Gastrocnemius medialis (tissue), 4 donors: Measurements from ENCODE around the gene LAMC2. TPM values are rescaled to one million over a fixed set of nuclear protein-coding genes. Genes with fewer than 3 reads are reported as not detected.
"Not testable (repeated sequence)": the region's sequence is repeated elsewhere in the genome, so short reads cannot be mapped to it uniquely, and the experiment has no call there.

Experiments used
- ATAC-seq, 2 donors: fragments of 150-250 bp; one replicate each; pipeline ENCODE4 v1.9.1; 2016
- DNase-seq, 2 donors: peaks; one replicate each; pipeline ENCODE4 v3.0.0-alpha.2; 2019
- H3K27ac ChIP-seq, 4 donors: fragments of 200-600 bp; sonication (generic); 1 replicate in 1 of 4; 2 replicates in 3 of 4; pipeline ENCODE4 v1.5.1; 2016 to 2018; ENCODE audit warnings: mild to moderate bottlenecking in 2 of 4, moderate library complexity in 1 of 4
- H3K27me3 ChIP-seq, 3 donors: fragments of 200-600 bp; sonication (generic) in 2 of 3; 1 replicate in 1 of 3; 2 replicates in 2 of 3; pipeline versions ENCODE4 v1.5.1 to v1.6.0; 2016 to 2019; ENCODE audit warnings: mild to moderate bottlenecking in 1 of 3, moderate library complexity in 1 of 3
- H3K36me3 ChIP-seq, 2 donors: fragments of 200-600 bp; sonication (generic) in 1 of 2; one replicate each; pipeline ENCODE4 v1.5.1; 2017 to 2018
- H3K4me1 ChIP-seq, 2 donors: fragments of 200-600 bp; sonication (generic) in 1 of 2; one replicate each; pipeline ENCODE4 v1.5.1; 2016 to 2017; ENCODE audit warnings: mild to moderate bottlenecking in 2 of 2
- H3K4me3 ChIP-seq, 4 donors: fragments of 200-600 bp; sonication (generic) in 3 of 4; 1 replicate in 1 of 4; 2 replicates in 3 of 4; pipeline ENCODE4 v1.5.1; 2016 to 2019; ENCODE audit warnings: mild to moderate bottlenecking in 2 of 4
- H3K9me3 ChIP-seq, 3 donors: fragments of 200-600 bp; sonication (generic) in 2 of 3; 1 replicate in 1 of 3; 2 replicates in 2 of 3; pipeline ENCODE4 v1.5.1; 2016 to 2019
- CTCF ChIP-seq, 5 experiments: fragments of 450-650 bp in 3 of 5; fragments of 200-600 bp in 2 of 5; sonication (generic) in 2 of 5; IDR thresholded peaks in 4 of 5; conservative IDR thresholded peaks in 1 of 5; 1 replicate in 4 of 5; 2 replicates in 1 of 5; pipeline ENCODE4 v1.5.1; 2016 to 2019; ENCODE audit warnings: antibody characterized with exemption in 5 of 5, mild to moderate bottlenecking in 3 of 5, moderate library complexity in 3 of 5
- POLR2A ChIP-seq, 2 donors: fragments of 450-650 bp; IDR thresholded peaks; one replicate each; pipeline ENCODE4 v1.6.1; 2017; ENCODE audit warnings: antibody characterized with exemption in 2 of 2, mild to moderate bottlenecking in 2 of 2, moderate library complexity in 2 of 2
- in situ Hi-C, 4 donors: fragments of 200-750 bp; cut with MboI; loops; one replicate each; pipeline versions ENCODE4 v1.15.0 to v1.8.0; 2017; ENCODE audit warnings: low sequenced_read_pairs in 4 of 4
- intact Hi-C: fragments of 100-400 bp; cut with DNase I; formaldehyde crosslinking; loops from one replicate; pipeline ENCODE4 v1.15.1; 2023; ENCODE audit warnings: low total_unique reads
- total RNA-seq, 4 donors: library from RNA; depleted of rRNA; stranded (reverse); fragments of >200 nt; gene quantifications; one replicate each; pipeline versions ENCODE4 v1.1.0 to v1.2.3, GENCODE V29; 2016

The LAMC2 gene
- total RNA-seq, 4 donors from 2014 or later, result 0.78 to 1.8 (median 1.4) TPM

GRCh38 chr1:183272390-183272848 is 86.4 kb downstream of the LAMC2 start:
- Histone ChIP-seq H3K27ac (peak overlapping the region in 2 of 4 donors; percentile 24 to 44), H3K4me3 (no peak overlapping the region), H3K27me3 (no peaks in the 10 kb centered on the region), H3K4me1 (no peaks in the 10 kb centered on the region), H3K36me3 (no peaks in the 10 kb centered on the region), H3K9me3 (no peaks in the 10 kb centered on the region)
- in situ Hi-C loops, result no loop called here
- intact Hi-C loops, result no loop called here
- no peak for ATAC-seq
- no peak for DNase-seq
- TF ChIP-seq POLR2A (IDR thresholded peaks at IDR 0.05) (no peak), CTCF (IDR thresholded peaks at IDR 0.05 in 4 of 5, conservative IDR thresholded peaks at IDR 0.05 in 1 of 5) (no peak)

- Histone ChIP-seq H3K4me1 (no peaks in the 10 kb centered on the region), H3K27ac (no peak overlapping the region), H3K4me3 (no peak overlapping the region), H3K9me3 (no peaks in the 10 kb centered on the region), H3K27me3 (no peaks in the 10 kb centered on the region), H3K36me3 (no peaks in the 10 kb centered on the region)
- ATAC-seq, result no peak
- DNase-seq, result no peak
- in situ Hi-C loops, result no loop called here
- intact Hi-C loops, result no loop called here
- TF ChIP-seq CTCF (IDR thresholded peaks at IDR 0.05 in 4 of 5, conservative IDR thresholded peaks at IDR 0.05 in 1 of 5) (no peak), POLR2A (IDR thresholded peaks at IDR 0.05) (no peak)
Observed at GRCh38 chr1:183273300-183273699, 87.2 kb downstream of the LAMC2 start.

- H3K4me3 ChIP-seq, H3K27me3 ChIP-seq, DNase-seq, H3K27ac ChIP-seq, H3K4me1 ChIP-seq, H3K9me3 ChIP-seq, intact Hi-C loops, H3K36me3 ChIP-seq, ATAC-seq, in situ Hi-C loops: not testable (repeated sequence)
Observed at GRCh38 chr1:183273984-183274383, 87.9 kb downstream of the LAMC2 start.

GRCh38 chr1:183274836-183275235 is 88.8 kb downstream of the LAMC2 start:
- no peak overlapping the region for H3K27ac ChIP-seq
- H3K9me3 ChIP-seq, result no peaks in the 10 kb centered on the region
- H3K4me3 ChIP-seq, result no peak overlapping the region
- DNase-seq (no peak), ATAC-seq (no peak)
- in situ Hi-C loops (loop anchor here in 3 of 4 donors (25.0 kb wide), 4 partner anchors 313 to 637 kb away; partner anchors contain the start of genes ARPC5 (in 1 of the 3) and SHCBP1L (in 1 of the 3)), intact Hi-C loops (loop anchor here (5.0 kb wide), 1 partner anchor 462 kb away; no protein-coding TSS in a partner anchor)
- H3K36me3 ChIP-seq, result no peaks in the 10 kb centered on the region
- no peaks in the 10 kb centered on the region for H3K27me3 ChIP-seq
- TF ChIP-seq CTCF (IDR thresholded peaks at IDR 0.05 in 4 of 5, conservative IDR thresholded peaks at IDR 0.05 in 1 of 5) (no peak), POLR2A (IDR thresholded peaks at IDR 0.05) (no peak)
- peaks cover 0 to 3% of the 10 kb centered on the region in 2 donors for H3K4me1 ChIP-seq

GRCh38 chr1:183275322-183275721 is 89.3 kb downstream of the LAMC2 start:
- intact Hi-C loops (loop anchor here (5.0 kb wide), 1 partner anchor 462 kb away; no protein-coding TSS in a partner anchor), in situ Hi-C loops (loop anchor here in 3 of 4 donors (25.0 kb wide), 4 partner anchors 313 to 637 kb away; partner anchors contain the start of genes ARPC5 (in 1 of the 3) and SHCBP1L (in 1 of the 3))
- ATAC-seq, result no peak
- Histone ChIP-seq H3K27me3 (no peaks in the 10 kb centered on the region), H3K36me3 (no peaks in the 10 kb centered on the region), H3K9me3 (no peaks in the 10 kb centered on the region), H3K4me1 (peaks cover 0 to 3% of the 10 kb centered on the region in 2 donors), H3K4me3 (no peak overlapping the region), H3K27ac (no peak overlapping the region)
- TF ChIP-seq POLR2A (IDR thresholded peaks at IDR 0.05) (no peak), CTCF (IDR thresholded peaks at IDR 0.05 in 4 of 5, conservative IDR thresholded peaks at IDR 0.05 in 1 of 5) (no peak)
- no peak for DNase-seq
